HepG2 (cell line): Measurements from ENCODE around the gene MEGF6. TPM values are rescaled to one million over a fixed set of nuclear protein-coding genes. Genes with fewer than 3 reads are reported as not detected.
A peak's percentile ranks its signal among the peaks of the same experiment; 100 is the strongest.

Source experiments
- ATF7 ChIP-seq, 2 experiments: fragments of 450-650 bp in 1 of 2; sonication (generic) in 1 of 2; formaldehyde crosslinking in 1 of 2; IDR thresholded peaks; 2 replicates each; pipeline versions ENCODE4 v1.4.0 to v1.6.1; 2016 to 2020; ENCODE audit warnings: antibody characterized with exemption in 1 of 2, mild to moderate bottlenecking in 1 of 2, missing genetic modification reagents in 1 of 2
- EED ChIP-seq: sonication (generic); formaldehyde crosslinking; IDR thresholded peaks from 2 replicates; pipeline ENCODE4 v1.5.0; 2020; ENCODE audit warnings: mild to moderate bottlenecking, missing genetic modification reagents
- HDAC2 ChIP-seq: sonication (generic); formaldehyde crosslinking; IDR thresholded peaks from 2 replicates; pipeline ENCODE4 v1.4.0; 2020; ENCODE audit warnings: missing genetic modification reagents
- KLF11 ChIP-seq: IDR thresholded peaks from 2 replicates; pipeline ENCODE4 v1.6.1; 2016; ENCODE audit warnings: missing compliant biosample characterization
- MTF1 ChIP-seq: sonication (generic); formaldehyde crosslinking; IDR thresholded peaks from 2 replicates; pipeline ENCODE4 v1.5.0; 2020; ENCODE audit warnings: missing genetic modification reagents
- RBM22 ChIP-seq: fragments of 200-400 bp; formaldehyde crosslinking; optimal IDR thresholded peaks from 2 replicates; pipeline ENCODE3; 2017; ENCODE audit warnings: mild to moderate bottlenecking, low read length, moderate library complexity
- SALL1 ChIP-seq: sonication (generic); formaldehyde crosslinking; IDR thresholded peaks from 2 replicates; pipeline ENCODE4 v1.8.0; 2022; ENCODE audit warnings: mild to moderate bottlenecking, missing genetic modification reagents
- SETDB1 ChIP-seq: sonication (generic); formaldehyde crosslinking; IDR thresholded peaks from 2 replicates; pipeline ENCODE4 v1.5.1; 2020; ENCODE audit warnings: missing genetic modification reagents, mild to moderate bottlenecking, borderline replicate concordance
- SSRP1 ChIP-seq: IDR thresholded peaks from 2 replicates; pipeline ENCODE4 v1.6.1; 2016; ENCODE audit warnings: control low read depth
- ZNF747 ChIP-seq: sonication (generic); formaldehyde crosslinking; IDR thresholded peaks from 2 replicates; pipeline ENCODE4 v1.8.1; 2023; ENCODE audit warnings: missing genetic modification reagents, mild to moderate bottlenecking, borderline replicate concordance
- ZNF775 ChIP-seq: sonication (generic); formaldehyde crosslinking; IDR thresholded peaks from 2 replicates; pipeline ENCODE4 v1.4.0; 2020; ENCODE audit warnings: missing genetic modification reagents, mild to moderate bottlenecking, moderate library complexity, borderline replicate concordance
- ZNF839 ChIP-seq: sonication (generic); formaldehyde crosslinking; IDR thresholded peaks from 2 replicates; pipeline ENCODE4 v1.4.0; 2020; ENCODE audit warnings: missing genetic modification reagents, mild to moderate bottlenecking, borderline replicate concordance
- ZSCAN20 ChIP-seq: sonication (generic); formaldehyde crosslinking; IDR thresholded peaks from 2 replicates; pipeline ENCODE4 v1.4.0; 2020; ENCODE audit warnings: missing genetic modification reagents, mild to moderate bottlenecking, borderline replicate concordance
- polyA plus RNA-seq, 8 experiments: library from polyadenylated mRNA; depleted of rRNA in 3 of 8; stranded (reverse) in 7 of 8; unstranded in 1 of 8; fragments of >200 nt; fragmentation: Illumina TruSeq in 4 of 8; extraction: Trizol in 4 of 8; gene quantifications; 2 replicates each; pipeline versions ENCODE4 v1.2.1 to v1.2.3, GENCODE V29; 2011 to 2016; ENCODE audit warnings: low read depth in 4 of 8, missing spikeins in 1 of 8, mixed read lengths in 1 of 8; ENCODE audit not compliant: insufficient read depth in 1 of 8
- total RNA-seq, 5 experiments: library from RNA; depleted of rRNA; stranded (reverse); fragments of >200 nt; fragmentation: Illumina TruSeq; extraction: Trizol; gene quantifications; 2 replicates each; pipeline ENCODE4 v1.2.3, GENCODE V29; 2016; ENCODE audit warnings: low read depth in 1 of 5
- TF ChIP-seq, protein P1 (sequence below): sonication (generic); formaldehyde crosslinking; IDR thresholded peaks from 2 replicates; pipeline ENCODE4 v1.5.0; 2020; ENCODE audit warnings: missing genetic modification reagents
- TF ChIP-seq, protein P2 (sequence below): sonication (generic); formaldehyde crosslinking; IDR thresholded peaks from 2 replicates; pipeline ENCODE4 v1.9.0; 2021; ENCODE audit warnings: mild to moderate bottlenecking, missing genetic modification reagents
- TF ChIP-seq, protein P3 (sequence below): sonication (generic); formaldehyde crosslinking; IDR thresholded peaks from 2 replicates; pipeline ENCODE4 v1.4.0; 2020; ENCODE audit warnings: low read depth, mild to moderate bottlenecking, missing genetic modification reagents
- TF ChIP-seq, protein P4 (sequence below): sonication (generic); formaldehyde crosslinking; IDR thresholded peaks from 2 replicates; pipeline ENCODE4 v1.5.0; 2020; ENCODE audit warnings: missing genetic modification reagents
- TF ChIP-seq, protein P5 (sequence below): sonication (generic); formaldehyde crosslinking; IDR thresholded peaks from 2 replicates; pipeline ENCODE4 v1.5.0; 2020; ENCODE audit warnings: missing genetic modification reagents, mild to moderate bottlenecking, borderline replicate concordance

The MEGF6 gene
- total and polyA plus RNA-seq, 2 of the 13 experiments (the other 11 are each of a cell fraction or from before 2014, with no cell fraction given): 1.9 TPM

DNA sequence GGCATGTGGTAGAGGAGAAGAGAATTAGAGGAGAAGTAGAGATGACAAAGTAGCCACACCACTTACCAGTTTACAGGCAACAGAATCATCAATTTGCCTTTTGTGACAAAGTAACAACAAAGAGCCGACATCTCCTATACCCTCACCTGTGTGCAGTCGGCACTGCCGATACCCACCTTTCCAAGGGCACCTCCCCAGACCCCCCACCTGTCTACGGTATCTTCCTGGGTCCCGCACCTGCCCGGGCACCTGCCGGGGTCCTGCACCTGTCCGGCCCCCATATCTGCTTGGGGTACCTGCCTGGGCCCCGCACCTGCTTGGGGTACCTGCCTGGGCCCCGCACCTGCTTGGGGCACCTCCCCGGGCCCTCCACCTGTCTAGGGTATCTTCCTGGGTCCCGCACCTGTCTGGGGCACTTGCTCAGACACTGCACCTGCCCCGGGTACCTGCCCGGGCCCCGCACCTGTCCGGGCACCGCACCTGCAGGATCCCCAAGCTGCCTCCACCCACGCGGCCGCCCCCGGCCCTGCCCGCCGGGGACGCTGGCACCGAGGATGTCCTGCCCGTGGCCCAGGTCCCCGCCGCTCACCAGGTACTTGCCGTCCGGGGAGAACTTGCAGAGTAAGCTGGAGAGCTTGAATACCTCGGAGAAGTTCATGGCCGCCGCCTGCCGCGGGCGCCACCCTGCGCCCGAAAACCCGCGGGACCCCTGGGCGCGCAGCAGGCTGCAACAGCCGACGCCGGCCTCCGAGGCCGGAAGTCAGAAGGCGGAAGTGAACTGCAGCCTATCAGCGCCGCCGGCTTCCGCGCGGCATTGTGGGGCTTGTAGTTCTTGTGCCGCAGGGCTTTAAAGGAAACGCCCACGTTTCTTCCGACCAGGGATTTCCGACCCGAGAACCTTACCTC lies 38.3 kb upstream of the MEGF6 start, which contains the start of gene WRAP73 (continued):
- no peak for TF ChIP-seq EED
- no peak for TF ChIP-seq ZSCAN20 (CRISPR knock-in tag)
- no peak; the same call in 1 of the 2 replicates for TF ChIP-seq HDAC2 (CRISPR knock-in tag)
- TF ChIP-seq, protein P1, sequence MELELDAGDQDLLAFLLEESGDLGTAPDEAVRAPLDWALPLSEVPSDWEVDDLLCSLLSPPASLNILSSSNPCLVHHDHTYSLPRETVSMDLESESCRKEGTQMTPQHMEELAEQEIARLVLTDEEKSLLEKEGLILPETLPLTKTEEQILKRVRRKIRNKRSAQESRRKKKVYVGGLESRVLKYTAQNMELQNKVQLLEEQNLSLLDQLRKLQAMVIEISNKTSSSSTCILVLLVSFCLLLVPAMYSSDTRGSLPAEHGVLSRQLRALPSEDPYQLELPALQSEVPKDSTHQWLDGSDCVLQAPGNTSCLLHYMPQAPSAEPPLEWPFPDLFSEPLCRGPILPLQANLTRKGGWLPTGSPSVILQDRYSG (CRISPR knock-in tag): no peak
- TF ChIP-seq ZNF747 (CRISPR knock-in tag): no peak
- no peak for TF ChIP-seq KLF11 (CRISPR knock-in tag)
- no peak for TF ChIP-seq MTF1 (CRISPR knock-in tag)
- TF ChIP-seq, protein P2, sequence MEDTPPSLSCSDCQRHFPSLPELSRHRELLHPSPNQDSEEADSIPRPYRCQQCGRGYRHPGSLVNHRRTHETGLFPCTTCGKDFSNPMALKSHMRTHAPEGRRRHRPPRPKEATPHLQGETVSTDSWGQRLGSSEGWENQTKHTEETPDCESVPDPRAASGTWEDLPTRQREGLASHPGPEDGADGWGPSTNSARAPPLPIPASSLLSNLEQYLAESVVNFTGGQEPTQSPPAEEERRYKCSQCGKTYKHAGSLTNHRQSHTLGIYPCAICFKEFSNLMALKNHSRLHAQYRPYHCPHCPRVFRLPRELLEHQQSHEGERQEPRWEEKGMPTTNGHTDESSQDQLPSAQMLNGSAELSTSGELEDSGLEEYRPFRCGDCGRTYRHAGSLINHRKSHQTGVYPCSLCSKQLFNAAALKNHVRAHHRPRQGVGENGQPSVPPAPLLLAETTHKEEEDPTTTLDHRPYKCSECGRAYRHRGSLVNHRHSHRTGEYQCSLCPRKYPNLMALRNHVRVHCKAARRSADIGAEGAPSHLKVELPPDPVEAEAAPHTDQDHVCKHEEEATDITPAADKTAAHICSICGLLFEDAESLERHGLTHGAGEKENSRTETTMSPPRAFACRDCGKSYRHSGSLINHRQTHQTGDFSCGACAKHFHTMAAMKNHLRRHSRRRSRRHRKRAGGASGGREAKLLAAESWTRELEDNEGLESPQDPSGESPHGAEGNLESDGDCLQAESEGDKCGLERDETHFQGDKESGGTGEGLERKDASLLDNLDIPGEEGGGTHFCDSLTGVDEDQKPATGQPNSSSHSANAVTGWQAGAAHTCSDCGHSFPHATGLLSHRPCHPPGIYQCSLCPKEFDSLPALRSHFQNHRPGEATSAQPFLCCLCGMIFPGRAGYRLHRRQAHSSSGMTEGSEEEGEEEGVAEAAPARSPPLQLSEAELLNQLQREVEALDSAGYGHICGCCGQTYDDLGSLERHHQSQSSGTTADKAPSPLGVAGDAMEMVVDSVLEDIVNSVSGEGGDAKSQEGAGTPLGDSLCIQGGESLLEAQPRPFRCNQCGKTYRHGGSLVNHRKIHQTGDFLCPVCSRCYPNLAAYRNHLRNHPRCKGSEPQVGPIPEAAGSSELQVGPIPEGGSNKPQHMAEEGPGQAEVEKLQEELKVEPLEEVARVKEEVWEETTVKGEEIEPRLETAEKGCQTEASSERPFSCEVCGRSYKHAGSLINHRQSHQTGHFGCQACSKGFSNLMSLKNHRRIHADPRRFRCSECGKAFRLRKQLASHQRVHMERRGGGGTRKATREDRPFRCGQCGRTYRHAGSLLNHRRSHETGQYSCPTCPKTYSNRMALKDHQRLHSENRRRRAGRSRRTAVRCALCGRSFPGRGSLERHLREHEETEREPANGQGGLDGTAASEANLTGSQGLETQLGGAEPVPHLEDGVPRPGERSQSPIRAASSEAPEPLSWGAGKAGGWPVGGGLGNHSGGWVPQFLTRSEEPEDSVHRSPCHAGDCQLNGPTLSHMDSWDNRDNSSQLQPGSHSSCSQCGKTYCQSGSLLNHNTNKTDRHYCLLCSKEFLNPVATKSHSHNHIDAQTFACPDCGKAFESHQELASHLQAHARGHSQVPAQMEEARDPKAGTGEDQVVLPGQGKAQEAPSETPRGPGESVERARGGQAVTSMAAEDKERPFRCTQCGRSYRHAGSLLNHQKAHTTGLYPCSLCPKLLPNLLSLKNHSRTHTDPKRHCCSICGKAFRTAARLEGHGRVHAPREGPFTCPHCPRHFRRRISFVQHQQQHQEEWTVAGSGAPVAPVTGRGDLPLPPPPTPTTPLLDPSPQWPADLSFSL (CRISPR knock-in tag): no peak
- TF ChIP-seq, protein P3, sequence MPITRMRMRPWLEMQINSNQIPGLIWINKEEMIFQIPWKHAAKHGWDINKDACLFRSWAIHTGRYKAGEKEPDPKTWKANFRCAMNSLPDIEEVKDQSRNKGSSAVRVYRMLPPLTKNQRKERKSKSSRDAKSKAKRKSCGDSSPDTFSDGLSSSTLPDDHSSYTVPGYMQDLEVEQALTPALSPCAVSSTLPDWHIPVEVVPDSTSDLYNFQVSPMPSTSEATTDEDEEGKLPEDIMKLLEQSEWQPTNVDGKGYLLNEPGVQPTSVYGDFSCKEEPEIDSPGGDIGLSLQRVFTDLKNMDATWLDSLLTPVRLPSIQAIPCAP (CRISPR knock-in tag): no peak
- no peak for TF ChIP-seq SETDB1
- no peak for TF ChIP-seq ATF7 (IDR thresholded peaks at IDR 0.05)
- TF ChIP-seq ATF7 (CRISPR knock-in tag; IDR thresholded peaks at IDR 0.05): no peak
- no peak for TF ChIP-seq ZNF775 (CRISPR knock-in tag)
- no peak for TF ChIP-seq RBM22
- TF ChIP-seq, protein P4, sequence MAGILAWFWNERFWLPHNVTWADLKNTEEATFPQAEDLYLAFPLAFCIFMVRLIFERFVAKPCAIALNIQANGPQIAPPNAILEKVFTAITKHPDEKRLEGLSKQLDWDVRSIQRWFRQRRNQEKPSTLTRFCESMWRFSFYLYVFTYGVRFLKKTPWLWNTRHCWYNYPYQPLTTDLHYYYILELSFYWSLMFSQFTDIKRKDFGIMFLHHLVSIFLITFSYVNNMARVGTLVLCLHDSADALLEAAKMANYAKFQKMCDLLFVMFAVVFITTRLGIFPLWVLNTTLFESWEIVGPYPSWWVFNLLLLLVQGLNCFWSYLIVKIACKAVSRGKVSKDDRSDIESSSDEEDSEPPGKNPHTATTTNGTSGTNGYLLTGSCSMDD: no peak
- no peak for TF ChIP-seq ZNF839 (CRISPR knock-in tag)
- TF ChIP-seq SALL1 (CRISPR knock-in tag): peak; percentile 47
- no peak for TF ChIP-seq SSRP1 (CRISPR knock-in tag)
- TF ChIP-seq, protein P5, sequence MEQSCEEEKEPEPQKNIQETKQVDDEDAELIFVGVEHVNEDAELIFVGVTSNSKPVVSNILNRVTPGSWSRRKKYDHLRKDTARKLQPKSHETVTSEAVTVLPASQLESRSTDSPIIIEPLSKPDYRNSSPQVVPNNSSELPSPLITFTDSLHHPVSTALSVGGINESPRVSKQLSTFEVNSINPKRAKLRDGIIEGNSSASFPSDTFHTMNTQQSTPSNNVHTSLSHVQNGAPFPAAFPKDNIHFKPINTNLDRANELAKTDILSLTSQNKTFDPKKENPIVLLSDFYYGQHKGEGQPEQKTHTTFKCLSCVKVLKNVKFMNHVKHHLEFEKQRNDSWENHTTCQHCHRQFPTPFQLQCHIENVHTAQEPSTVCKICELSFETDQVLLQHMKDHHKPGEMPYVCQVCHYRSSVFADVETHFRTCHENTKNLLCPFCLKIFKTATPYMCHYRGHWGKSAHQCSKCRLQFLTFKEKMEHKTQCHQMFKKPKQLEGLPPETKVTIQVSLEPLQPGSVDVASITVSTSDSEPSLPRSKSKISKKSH (CRISPR knock-in tag): no peak
